Endothelial cell of umbilical vein (primary cell): Measurements from ENCODE around the gene MEGF11. TPM values are rescaled to one million over a fixed set of nuclear protein-coding genes. Genes with fewer than 3 reads are reported as not detected.

Experiments
- BruUV-seq: library from RNA; stranded (reverse); fragments of 400-500 nt; replicated peaks from 2 replicates; lab custom pipeline; 2021; lab: Mats Ljungman, UMichigan
- CTCF ChIA-PET: fragments of 300-600, 350-600 bp; sonication (Branson Sonifier 250); formaldehyde crosslinking; loops from one replicate; lab custom pipeline; 2021; ENCODE audit warnings: antibody characterized with exemption, inconsistent platforms; lab: Charles Lee
- POLR2A ChIA-PET: fragments of 300-600, 350-600 bp; sonication (Branson Sonifier 250); formaldehyde crosslinking; loops from one replicate; lab custom pipeline; 2021; ENCODE audit warnings: antibody characterized with exemption, inconsistent platforms; lab: Charles Lee
- DNase-seq: peaks from one replicate; pipeline ENCODE4 v3.0.0-alpha.2; 2011; ENCODE audit warnings: low read depth, low spot score
- FAIRE-seq: peaks from 2 replicates; lab custom pipeline; 2011; peaks lifted over from hg19 to GRCh38; lab: Jason Lieb, UNC
- H2AFZ ChIP-seq: 2 replicates; pipeline ENCODE4 v1.6.0; 2012; ENCODE audit warnings: low read depth, low read length, control low read depth, inconsistent platforms
- H3K27ac ChIP-seq: 2 replicates; pipeline ENCODE4 v1.5.1; 2011; ENCODE audit warnings: low read depth, mild to moderate bottlenecking, control low read depth, low read length, moderate library complexity; ENCODE audit not compliant: insufficient read depth
- H3K27me3 ChIP-seq, 2 experiments: 2 replicates each; pipeline versions ENCODE4 v1.6.0 to v1.6.1; 2011; ENCODE audit warnings: low read length in 2 of 2, mixed read lengths in 1 of 2; ENCODE audit not compliant: control insufficient read depth in 2 of 2, insufficient read depth in 2 of 2
- H3K36me3 ChIP-seq, 2 experiments: 2 replicates in 1 of 2; 3 replicates in 1 of 2; pipeline ENCODE4 v1.5.1; 2011; ENCODE audit warnings: low read length in 2 of 2, mild to moderate bottlenecking in 1 of 2, moderate library complexity in 1 of 2; ENCODE audit not compliant: control insufficient read depth in 2 of 2, insufficient read depth in 2 of 2; ENCODE audit errors: extremely low read depth in 1 of 2
- H3K4me1 ChIP-seq: 3 replicates; pipeline ENCODE4 v1.5.1; 2011; ENCODE audit warnings: mild to moderate bottlenecking, low read length; ENCODE audit not compliant: control insufficient read depth, insufficient read depth; ENCODE audit errors: extremely low read depth
- H3K4me2 ChIP-seq: 2 replicates; pipeline ENCODE4 v1.6.1; 2011; ENCODE audit warnings: low read length, control low read depth, mixed read lengths; ENCODE audit not compliant: insufficient read depth
- H3K4me3 ChIP-seq, 3 experiments: fragments of 200-600 bp in 1 of 3; sonication (generic), shearing (Covaris generic) in 1 of 3; replicated peaks in 1 of 3; 2 replicates each; pipeline ENCODE4 v1.5.1; 2011 to 2016; ENCODE audit warnings: control low read depth in 3 of 3, low read length in 3 of 3, mild to moderate bottlenecking in 2 of 3, inconsistent platforms in 1 of 3, low read depth in 1 of 3, moderate library complexity in 1 of 3; ENCODE audit not compliant: insufficient read depth in 1 of 3
- H3K79me2 ChIP-seq: 2 replicates; pipeline ENCODE4 v1.6.0; 2012; ENCODE audit warnings: low read length, inconsistent platforms; ENCODE audit not compliant: control insufficient read depth, insufficient read depth
- H3K9ac ChIP-seq: replicated peaks from 2 replicates; pipeline ENCODE3; 2011; ENCODE audit warnings: low read length, control low read depth; ENCODE audit not compliant: insufficient read depth; ENCODE audit errors: extremely low read depth
- H3K9me1 ChIP-seq: replicated peaks from 3 replicates; pipeline ENCODE4 v1.6.0; 2011; ENCODE audit warnings: mild to moderate bottlenecking, low read length; ENCODE audit not compliant: control insufficient read depth, insufficient read depth; ENCODE audit errors: extremely low read depth
- H3K9me3 ChIP-seq: replicated peaks from 2 replicates; pipeline ENCODE4 v1.5.1; 2012; ENCODE audit warnings: low read length, inconsistent platforms; ENCODE audit not compliant: control insufficient read depth, insufficient read depth
- H4K20me1 ChIP-seq: replicated peaks from 2 replicates; pipeline ENCODE3; 2011; ENCODE audit warnings: mild to moderate bottlenecking, low read length; ENCODE audit not compliant: control insufficient read depth, insufficient read depth; ENCODE audit errors: extremely low read depth
- CTCF ChIP-seq, 2 donors: IDR thresholded peaks; 1 replicate in 1 of 2; 2 replicates in 1 of 2; pipeline ENCODE4 v1.5.1; 2011; ENCODE audit warnings: low read length in 2 of 2, mild to moderate bottlenecking in 2 of 2, moderate library complexity in 2 of 2, control low read depth in 1 of 2, inconsistent platforms in 1 of 2, low read depth in 1 of 2; ENCODE audit not compliant: insufficient read depth in 1 of 2; ENCODE audit errors: extremely low read depth in 1 of 2
- EZH2 ChIP-seq: IDR thresholded peaks from 2 replicates; pipeline ENCODE4 v1.6.1; 2012; ENCODE audit warnings: borderline replicate concordance, low read depth, mild to moderate bottlenecking, moderate library complexity, low read length, inconsistent platforms; ENCODE audit not compliant: severe bottlenecking
- FOS ChIP-seq: IDR thresholded peaks from 2 replicates; pipeline ENCODE4 v1.6.1; 2011; ENCODE audit warnings: mild to moderate bottlenecking, low read length, moderate library complexity, borderline replicate concordance; ENCODE audit not compliant: insufficient read depth
- GATA2 ChIP-seq: IDR thresholded peaks from 2 replicates; pipeline ENCODE4 v1.7.0; 2011; ENCODE audit warnings: low read depth, mild to moderate bottlenecking, moderate library complexity, mixed read lengths, low read length; ENCODE audit not compliant: insufficient read length, insufficient read depth
- JUN ChIP-seq: IDR thresholded peaks from 2 replicates; pipeline ENCODE4 v1.6.1; 2011; ENCODE audit warnings: borderline replicate concordance, low read depth; ENCODE audit not compliant: insufficient read length, insufficient read depth
- MYC ChIP-seq: IDR thresholded peaks from one replicate; pipeline ENCODE4 v1.6.1; 2011; ENCODE audit warnings: mild to moderate bottlenecking, low read depth, low read length
- POLR2A ChIP-seq: IDR thresholded peaks from 2 replicates; pipeline ENCODE4 v1.6.1; 2012; ENCODE audit warnings: low read depth, mild to moderate bottlenecking, control low read depth, low read length
- POLR2AphosphoS5 ChIP-seq: IDR thresholded peaks from 2 replicates; pipeline ENCODE4 v1.6.1; 2012; ENCODE audit warnings: low read depth, mild to moderate bottlenecking, control low read depth, low read length, moderate library complexity; ENCODE audit not compliant: insufficient read depth
- dilution Hi-C: fragments of 300-500 bp; cut with MboI; formaldehyde crosslinking; loops from one replicate; pipeline ENCODE4 v1.15.0; 2019; ENCODE audit warnings: low sequenced_read_pairs; ENCODE audit not compliant: extremely low pct_ligation_motif_present
- intact Hi-C: fragments of 100-400 bp; cut with micrococcal nuclease; formaldehyde crosslinking; loops from one replicate; pipeline ENCODE4 v1.10.0; 2022
- polyA plus RNA-seq, 4 experiments: library from polyadenylated mRNA; depleted of rRNA in 3 of 4; stranded (reverse) in 3 of 4; unstranded in 1 of 4; fragments of >200 nt; gene quantifications; 2 replicates each; pipeline versions ENCODE4 v1.2.1 to v1.2.3, GENCODE V29; 2011 to 2012; ENCODE audit warnings: missing spikeins in 1 of 4
- total RNA-seq: library from RNA; stranded (reverse); gene quantifications from 2 replicates; pipeline ENCODE4 v1.2.3, GENCODE V29; 2021
- TF ChIP-seq, protein P1 (sequence below): IDR thresholded peaks from 2 replicates; pipeline ENCODE4 v1.6.1; 2011; ENCODE audit not compliant: insufficient read depth, insufficient read length

Gene MEGF11
- total and polyA plus RNA-seq, 2 donors (not counting 3 experiments of a cell fraction or from before 2014, with no cell fraction given), result not detected

DNA sequence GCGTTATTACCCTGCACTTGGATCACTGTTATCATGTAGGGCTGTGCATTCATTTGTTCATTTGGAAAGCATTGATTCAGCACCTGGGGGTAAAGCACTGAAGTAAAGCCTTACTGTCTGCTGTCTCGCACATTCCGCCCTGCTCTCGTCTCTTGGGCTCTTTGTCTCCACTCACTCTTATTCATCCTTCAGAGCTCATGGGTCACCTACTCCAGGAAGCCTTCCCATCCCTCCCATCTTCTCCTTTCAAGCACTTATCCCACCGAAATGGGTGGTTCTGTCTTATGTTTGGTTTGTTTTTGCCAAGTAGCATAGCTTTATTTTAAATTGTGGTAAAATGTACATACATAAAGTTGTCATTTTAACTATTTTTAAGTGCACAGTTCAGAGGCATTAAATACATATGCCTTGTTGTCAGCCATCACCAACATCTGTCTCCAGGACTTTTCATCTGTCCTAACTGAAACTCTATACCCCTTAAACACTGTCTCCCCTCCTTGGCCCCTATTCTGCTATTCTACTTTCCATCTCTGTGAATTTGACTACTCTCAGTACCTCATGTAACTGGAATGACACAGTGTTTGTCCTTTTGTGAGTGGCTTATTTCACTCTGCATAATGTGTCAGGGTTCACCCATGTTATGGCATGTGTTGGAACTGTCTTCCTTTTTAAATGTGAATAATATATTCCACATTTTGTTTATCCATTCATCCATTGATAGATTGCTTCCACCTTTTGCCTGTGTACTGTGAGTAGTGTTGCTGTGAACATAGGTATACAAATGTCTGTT lies 49.1 kb upstream of the MEGF11 start:
- Histone ChIP-seq H3K36me3 (peaks cover 0 to 4% of the 10 kb centered on the region in 2 experiments), H3K9me3 (no peaks in the 10 kb centered on the region), H3K9me1 (no peaks in the 10 kb centered on the region), H4K20me1 (no peaks in the 10 kb centered on the region), H3K4me3 (no peak overlapping the region), H3K27ac (no peak overlapping the region), H3K79me2 (peaks cover 2% of the 10 kb centered on the region), H2AFZ (no peak overlapping the region), H3K4me2 (no peak overlapping the region), H3K9ac (no peak overlapping the region), H3K4me1 (no peaks in the 10 kb centered on the region), H3K27me3 (no peaks in the 10 kb centered on the region)
- DNase-seq (no peak), FAIRE-seq (no peak)
- intact Hi-C loops (no loop called here), dilution Hi-C loops (loop anchor here (25.0 kb wide), 1 partner anchor 110 kb away; no protein-coding TSS in a partner anchor)
- no TSS peak for BruUV-seq
- CTCF ChIA-PET, result no interaction called here
- no peak for TF ChIP-seq POLR2AphosphoS5
- TF ChIP-seq FOS, result no peak
- TF ChIP-seq GATA2, result no peak
- no peak for TF ChIP-seq CTCF (IDR thresholded peaks at IDR 0.05; ENCODE audit: extremely low read depth in 1 of 2, insufficient read depth in 1 of 2, low read depth in 1 of 2, low read length in 2 of 2)
- no peak for TF ChIP-seq MYC
- TF ChIP-seq EZH2, result no peak
- TF ChIP-seq, protein P1, sequence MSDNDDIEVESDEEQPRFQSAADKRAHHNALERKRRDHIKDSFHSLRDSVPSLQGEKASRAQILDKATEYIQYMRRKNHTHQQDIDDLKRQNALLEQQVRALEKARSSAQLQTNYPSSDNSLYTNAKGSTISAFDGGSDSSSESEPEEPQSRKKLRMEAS, result no peak
- no peak for TF ChIP-seq JUN
- TF ChIP-seq POLR2A, result no peak
- POLR2A ChIA-PET, result no interaction called here
